ENCODE data around the gene CARS2. TPM values are rescaled to one million over a fixed set of nuclear protein-coding genes. Genes with fewer than 3 reads are reported as not detected.
"Not testable (repeated sequence)": the region's sequence is repeated elsewhere in the genome, so short reads cannot be mapped to it uniquely, and the experiment has no call there.

Gene CARS2
- 89.6 and 89.9 TPM in 2 replicates for total RNA-seq

- intact Hi-C loops (cut with micrococcal nuclease), result loop anchor here (1.0 kb wide), 2 partner anchors 9 to 113 kb away; no protein-coding TSS in a partner anchor
- Mint-ChIP-seq H3K27ac (peak within 1 kb of the TSS; percentile 86), H3K4me3 (ENCODE audit: low read depth) (peak within 1 kb of the TSS; percentile 90), H3K4me1 (ENCODE audit: low read depth) (peaks cover 33% of the 10 kb centered on the region), H3K9me3 (no peaks in the 10 kb centered on the region), H3K27me3 (ENCODE audit: low read depth) (no peaks in the 10 kb centered on the region), H3K36me3 (ENCODE audit: low read depth) (peaks cover 28% of the 10 kb centered on the region)
- DNase-seq (ENCODE audit: low spot score), result peak; percentile 90
Measured at GRCh38 chr13:110705826-110706569, at the start of gene CARS2. Gene CARS2 (minus strand): TSS chr13:110706116. CDS start chr13:110706093, 23 bp downstream.

GRCh38 chr13:110748271-110748670, 42.4 kb upstream of the CARS2 start:
- Mint-ChIP-seq H3K4me1 (ENCODE audit: low read depth) (no peaks in the 10 kb centered on the region), H3K27me3 (ENCODE audit: low read depth) (peaks cover 8% of the 10 kb centered on the region), H3K9me3 (peaks cover 13% of the 10 kb centered on the region), H3K27ac (no peak overlapping the region), H3K4me3 (ENCODE audit: low read depth) (no peak overlapping the region), H3K36me3 (ENCODE audit: low read depth) (no peaks in the 10 kb centered on the region)
- no peak for DNase-seq (ENCODE audit: low spot score)
- intact Hi-C loops (cut with micrococcal nuclease), result no loop called here

GRCh38 chr13:110746438-110746837, 40.5 kb upstream of the CARS2 start:
- Mint-ChIP-seq H3K4me1 (ENCODE audit: low read depth) (no peaks in the 10 kb centered on the region), H3K36me3 (ENCODE audit: low read depth) (no peaks in the 10 kb centered on the region), H3K27me3 (ENCODE audit: low read depth) (peaks cover 8% of the 10 kb centered on the region), H3K4me3 (ENCODE audit: low read depth) (no peak overlapping the region), H3K9me3 (peaks cover 21% of the 10 kb centered on the region), H3K27ac (no peak overlapping the region)
- intact Hi-C loops (cut with micrococcal nuclease), result no loop called here
- no peak for DNase-seq (ENCODE audit: low spot score)

GRCh38 chr13:110743687-110744086, 37.8 kb upstream of the CARS2 start:
- H3K4me1 Mint-ChIP-seq (ENCODE audit: low read depth), result no peaks in the 10 kb centered on the region
- H3K27ac Mint-ChIP-seq, result no peak overlapping the region
- peaks cover 8% of the 10 kb centered on the region for H3K27me3 Mint-ChIP-seq (ENCODE audit: low read depth)
- no peak overlapping the region for H3K4me3 Mint-ChIP-seq (ENCODE audit: low read depth)
- peaks cover 18% of the 10 kb centered on the region for H3K9me3 Mint-ChIP-seq
- DNase-seq (ENCODE audit: low spot score), result no peak
- intact Hi-C loops (cut with micrococcal nuclease), result no loop called here
- no peaks in the 10 kb centered on the region for H3K36me3 Mint-ChIP-seq (ENCODE audit: low read depth)

- Mint-ChIP-seq H3K36me3 (ENCODE audit: low read depth) (no peaks in the 10 kb centered on the region), H3K4me3 (ENCODE audit: low read depth) (no peak overlapping the region), H3K27ac (no peak overlapping the region), H3K4me1 (ENCODE audit: low read depth) (peaks cover 2% of the 10 kb centered on the region), H3K27me3 (ENCODE audit: low read depth) (peaks cover 4% of the 10 kb centered on the region), H3K9me3 (peaks cover under 1% of the 10 kb centered on the region)
- intact Hi-C loops (cut with micrococcal nuclease), result no loop called here
- no peak for DNase-seq (ENCODE audit: low spot score)
Measured at GRCh38 chr13:110737555-110737954, 31.6 kb upstream of the CARS2 start.

GRCh38 chr13:110734561-110734960, 28.6 kb upstream of the CARS2 start:
- H3K27ac Mint-ChIP-seq, result no peak overlapping the region
- no peaks in the 10 kb centered on the region for H3K9me3 Mint-ChIP-seq
- H3K36me3 Mint-ChIP-seq (ENCODE audit: low read depth), result no peaks in the 10 kb centered on the region
- no peak for DNase-seq (ENCODE audit: low spot score)
- H3K4me3 Mint-ChIP-seq (ENCODE audit: low read depth), result no peak overlapping the region
- intact Hi-C loops (cut with micrococcal nuclease), result no loop called here
- peaks cover 2% of the 10 kb centered on the region for H3K4me1 Mint-ChIP-seq (ENCODE audit: low read depth)
- H3K27me3 Mint-ChIP-seq (ENCODE audit: low read depth), result peaks cover 9% of the 10 kb centered on the region

GRCh38 chr13:110731072-110731471, 25.2 kb upstream of the CARS2 start:
- H3K9me3 Mint-ChIP-seq, result no peaks in the 10 kb centered on the region
- DNase-seq (ENCODE audit: low spot score), result no peak
- H3K4me1 Mint-ChIP-seq (ENCODE audit: low read depth), result peaks cover 12% of the 10 kb centered on the region
- peaks cover 4% of the 10 kb centered on the region for H3K36me3 Mint-ChIP-seq (ENCODE audit: low read depth)
- intact Hi-C loops (cut with micrococcal nuclease), result no loop called here
- no peak overlapping the region for H3K27ac Mint-ChIP-seq
- H3K27me3 Mint-ChIP-seq (ENCODE audit: low read depth), result peaks cover 7% of the 10 kb centered on the region
- H3K4me3 Mint-ChIP-seq (ENCODE audit: low read depth), result no peak overlapping the region

GRCh38 chr13:110726726-110727125, 20.8 kb upstream of the CARS2 start:
- peak; percentile 31 for DNase-seq (ENCODE audit: low spot score)
- peaks cover 7% of the 10 kb centered on the region for H3K27me3 Mint-ChIP-seq (ENCODE audit: low read depth)
- H3K9me3 Mint-ChIP-seq, result no peaks in the 10 kb centered on the region
- intact Hi-C loops (cut with micrococcal nuclease), result loop anchor here (1.0 kb wide), 1 partner anchor 10 kb away; no protein-coding TSS in a partner anchor
- H3K4me3 Mint-ChIP-seq (ENCODE audit: low read depth), result peak overlapping the region; percentile 14
- no peak overlapping the region for H3K27ac Mint-ChIP-seq
- peaks cover 14% of the 10 kb centered on the region for H3K4me1 Mint-ChIP-seq (ENCODE audit: low read depth)
- H3K36me3 Mint-ChIP-seq (ENCODE audit: low read depth), result peaks cover 10% of the 10 kb centered on the region

GRCh38 chr13:110726153-110726552, 20.2 kb upstream of the CARS2 start:
- not testable (repeated sequence) for DNase-seq (ENCODE audit: low spot score); H3K4me3 Mint-ChIP-seq (ENCODE audit: low read depth); H3K27ac Mint-ChIP-seq; H3K9me3 Mint-ChIP-seq; H3K27me3 Mint-ChIP-seq (ENCODE audit: low read depth)
- Mint-ChIP-seq H3K36me3 (ENCODE audit: low read depth) (peaks cover 11% of the 10 kb centered on the region), H3K4me1 (ENCODE audit: low read depth) (peaks cover 14% of the 10 kb centered on the region)
- intact Hi-C loops (cut with micrococcal nuclease), result loop anchor here (1.0 kb wide), 1 partner anchor 10 kb away; no protein-coding TSS in a partner anchor

GRCh38 chr13:110723598-110723997, 17.7 kb upstream of the CARS2 start:
- H3K27me3 Mint-ChIP-seq (ENCODE audit: low read depth), result no peaks in the 10 kb centered on the region
- intact Hi-C loops (cut with micrococcal nuclease), result no loop called here
- no peak overlapping the region for H3K27ac Mint-ChIP-seq
- H3K4me1 Mint-ChIP-seq (ENCODE audit: low read depth), result peaks cover 19% of the 10 kb centered on the region
- DNase-seq (ENCODE audit: low spot score), result no peak
- H3K36me3 Mint-ChIP-seq (ENCODE audit: low read depth), result peaks cover 23% of the 10 kb centered on the region
- no peaks in the 10 kb centered on the region for H3K9me3 Mint-ChIP-seq
- no peak overlapping the region for H3K4me3 Mint-ChIP-seq (ENCODE audit: low read depth)

GRCh38 chr13:110722971-110723370, 17.1 kb upstream of the CARS2 start:
- H3K27me3 Mint-ChIP-seq (ENCODE audit: low read depth), result no peaks in the 10 kb centered on the region
- H3K27ac Mint-ChIP-seq, result no peak overlapping the region
- peaks cover 19% of the 10 kb centered on the region for H3K4me1 Mint-ChIP-seq (ENCODE audit: low read depth)
- no peak overlapping the region for H3K4me3 Mint-ChIP-seq (ENCODE audit: low read depth)
- intact Hi-C loops (cut with micrococcal nuclease), result no loop called here
- H3K36me3 Mint-ChIP-seq (ENCODE audit: low read depth), result peaks cover 23% of the 10 kb centered on the region
- no peak for DNase-seq (ENCODE audit: low spot score)
- H3K9me3 Mint-ChIP-seq, result no peaks in the 10 kb centered on the region

- H3K36me3 Mint-ChIP-seq (ENCODE audit: low read depth), result peaks cover 19% of the 10 kb centered on the region
- intact Hi-C loops (cut with micrococcal nuclease), result loop anchor here (5.0 kb wide), 1 partner anchor 98 kb away; no protein-coding TSS in a partner anchor
- no peak overlapping the region for H3K4me3 Mint-ChIP-seq (ENCODE audit: low read depth)
- H3K27me3 Mint-ChIP-seq (ENCODE audit: low read depth), result no peaks in the 10 kb centered on the region
- DNase-seq (ENCODE audit: low spot score), result no peak
- no peak overlapping the region for H3K27ac Mint-ChIP-seq
- peaks cover 15% of the 10 kb centered on the region for H3K4me1 Mint-ChIP-seq (ENCODE audit: low read depth)
- H3K9me3 Mint-ChIP-seq, result no peaks in the 10 kb centered on the region
Measured at GRCh38 chr13:110719036-110719710, 13.3 kb upstream of the CARS2 start.

- DNase-seq (ENCODE audit: low spot score), result no peak
- Mint-ChIP-seq H3K4me3 (ENCODE audit: low read depth) (peak overlapping the region; percentile 90), H3K36me3 (ENCODE audit: low read depth) (peaks cover 11% of the 10 kb centered on the region), H3K4me1 (ENCODE audit: low read depth) (peaks cover 20% of the 10 kb centered on the region), H3K9me3 (no peaks in the 10 kb centered on the region), H3K27ac (peak overlapping the region; percentile 49), H3K27me3 (ENCODE audit: low read depth) (no peaks in the 10 kb centered on the region)
- intact Hi-C loops (cut with micrococcal nuclease), result loop anchor here (1.0 to 5.0 kb wide), 2 partner anchors 10 to 101 kb away; no protein-coding TSS in a partner anchor
Measured at GRCh38 chr13:110716247-110716515, 10.3 kb upstream of the CARS2 start.

Data from activated T-helper 2 cell treated with anti-CD3 and anti-CD28 coated beads, Interferon-gamma antibody, Interleukin-2, Interleukin-4, amounts not matched to agents 10 μg/mL and 5 μg/mL and 100 μg/mL, durations not matched to agents 14 hours and 24 hours and 36 hours (primary cell).